ENCODE results near the gene RTCA.
A peak's percentile ranks its signal among the peaks of the same experiment; 100 is the strongest.
"Not testable (repeated sequence)": the region's sequence is repeated elsewhere in the genome, so short reads cannot be mapped to it uniquely, and the experiment has no call there.

RTCA gene

DNA sequence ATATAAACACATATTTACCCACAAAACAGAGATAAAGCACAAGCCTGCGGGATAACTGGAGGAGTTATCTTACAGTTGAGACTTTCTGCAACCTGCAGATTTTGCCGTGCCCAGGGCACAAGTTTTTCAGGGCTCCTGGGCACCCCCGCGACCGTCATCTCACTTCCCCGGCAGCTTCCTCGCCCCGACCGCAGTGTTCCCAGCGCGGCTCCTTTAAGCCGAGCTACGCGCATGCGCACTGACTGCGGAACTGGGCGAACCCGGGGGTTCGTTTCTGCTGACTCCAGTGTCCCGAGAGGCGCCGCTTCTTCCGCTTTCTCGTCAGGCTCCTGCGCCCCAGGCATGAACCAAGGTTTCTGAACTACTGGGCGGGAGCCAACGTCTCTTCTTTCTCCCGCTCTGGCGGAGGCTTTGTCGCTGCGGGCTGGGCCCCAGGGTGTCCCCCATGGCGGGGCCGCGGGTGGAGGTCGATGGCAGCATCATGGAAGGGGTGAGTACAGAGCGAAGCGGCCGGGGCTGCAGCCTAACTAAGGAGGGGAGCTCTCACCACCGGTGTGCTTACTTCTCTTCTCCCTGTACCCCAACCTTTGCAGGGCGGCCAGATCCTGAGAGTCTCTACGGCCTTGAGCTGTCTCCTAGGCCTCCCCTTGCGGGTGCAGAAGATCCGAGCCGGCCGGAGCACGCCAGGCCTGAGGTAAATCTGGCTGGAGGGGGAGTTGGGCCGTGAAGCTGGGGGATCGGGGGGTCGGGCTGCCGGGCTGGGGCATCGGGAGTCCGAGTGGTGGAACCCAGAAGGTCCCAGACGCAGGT lies at the start of gene RTCA:
RTCA (plus strand) TSS at position 286 of the 810 bp plus-strand sequence; CDS start at position 446, 160 bp downstream.
- peak; percentile 89 for DNase-seq

DNA sequence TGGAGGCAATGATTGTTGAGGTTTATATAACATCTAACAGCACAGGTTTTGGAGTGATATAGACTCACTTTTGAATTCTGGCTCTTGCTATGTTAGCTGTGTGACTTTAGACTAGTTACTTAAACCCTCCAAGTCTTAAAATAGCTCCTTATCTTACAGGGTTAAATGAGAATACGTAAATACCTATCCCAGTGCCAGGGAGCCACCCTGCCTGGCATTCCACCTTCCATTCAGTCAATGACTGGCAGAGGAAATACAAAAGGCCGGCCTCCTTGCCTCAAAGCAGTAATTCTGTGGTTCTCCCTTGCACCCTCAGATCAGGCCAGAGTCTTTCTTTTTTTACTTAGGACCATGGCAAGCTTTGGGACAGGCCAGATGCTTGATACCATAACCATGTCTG lies 48.2 kb upstream of the RTCA start:
- no peak for DNase-seq

DNA sequence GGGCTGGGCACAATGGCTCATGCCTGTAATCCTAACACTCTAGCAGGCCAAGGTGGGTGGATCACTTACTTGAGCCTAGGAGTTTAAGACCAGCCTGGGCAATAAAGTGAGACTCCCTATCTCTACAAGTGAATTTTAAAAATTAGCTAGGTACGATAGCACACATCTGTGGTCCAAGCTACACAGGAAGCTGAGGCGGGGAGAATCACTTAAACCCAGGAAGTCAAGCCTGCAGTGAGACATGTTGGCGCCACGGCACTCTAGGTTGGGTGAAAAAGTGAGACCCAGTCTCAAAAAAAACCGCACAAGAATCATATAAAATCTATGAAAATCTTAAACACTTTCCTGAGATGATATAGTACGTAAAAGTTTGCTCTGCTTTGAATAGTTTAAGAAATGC lies 46.6 kb upstream of the RTCA start:
- no peak for DNase-seq

DNA sequence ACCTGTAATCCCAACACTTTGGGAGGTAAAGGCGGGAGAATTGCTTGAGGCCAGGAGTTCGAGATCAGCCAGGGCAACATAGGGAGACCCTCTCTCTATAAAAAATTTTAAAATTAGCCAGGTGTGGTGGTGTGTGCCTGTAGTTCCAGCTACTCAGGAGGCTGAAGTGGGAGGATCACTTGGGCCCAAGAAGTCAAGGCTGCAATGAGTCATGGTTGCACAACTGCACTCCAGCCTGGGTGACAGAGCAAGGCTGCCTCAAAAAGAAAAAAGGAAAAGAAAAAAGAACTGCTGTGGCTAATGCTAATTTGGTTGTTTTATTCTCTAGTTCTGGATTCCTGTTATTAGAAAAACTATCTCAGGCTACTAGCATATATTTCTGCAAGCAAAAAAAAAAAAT lies 46.1 kb upstream of the RTCA start:
- DNase-seq = no peak

DNA sequence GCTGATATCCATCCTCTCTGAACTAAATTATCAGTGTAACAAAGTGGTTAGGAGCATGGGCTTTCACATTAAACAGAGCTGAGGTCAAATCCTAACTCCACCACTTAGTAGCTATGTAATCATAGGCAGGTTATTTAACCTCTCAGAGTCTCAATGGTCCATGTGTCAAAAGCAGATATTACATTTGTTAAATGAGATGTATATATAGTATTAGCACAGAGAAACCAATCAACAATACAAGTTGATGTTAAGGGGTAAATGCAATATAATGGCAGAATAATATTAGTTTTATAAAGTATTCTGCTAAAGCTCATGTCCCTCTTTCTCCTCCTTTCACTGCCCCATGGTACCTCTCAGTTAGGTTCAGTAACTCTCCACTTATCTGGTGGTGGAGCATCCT lies 43.6 kb upstream of the RTCA start:
- no peak for DNase-seq

DNA sequence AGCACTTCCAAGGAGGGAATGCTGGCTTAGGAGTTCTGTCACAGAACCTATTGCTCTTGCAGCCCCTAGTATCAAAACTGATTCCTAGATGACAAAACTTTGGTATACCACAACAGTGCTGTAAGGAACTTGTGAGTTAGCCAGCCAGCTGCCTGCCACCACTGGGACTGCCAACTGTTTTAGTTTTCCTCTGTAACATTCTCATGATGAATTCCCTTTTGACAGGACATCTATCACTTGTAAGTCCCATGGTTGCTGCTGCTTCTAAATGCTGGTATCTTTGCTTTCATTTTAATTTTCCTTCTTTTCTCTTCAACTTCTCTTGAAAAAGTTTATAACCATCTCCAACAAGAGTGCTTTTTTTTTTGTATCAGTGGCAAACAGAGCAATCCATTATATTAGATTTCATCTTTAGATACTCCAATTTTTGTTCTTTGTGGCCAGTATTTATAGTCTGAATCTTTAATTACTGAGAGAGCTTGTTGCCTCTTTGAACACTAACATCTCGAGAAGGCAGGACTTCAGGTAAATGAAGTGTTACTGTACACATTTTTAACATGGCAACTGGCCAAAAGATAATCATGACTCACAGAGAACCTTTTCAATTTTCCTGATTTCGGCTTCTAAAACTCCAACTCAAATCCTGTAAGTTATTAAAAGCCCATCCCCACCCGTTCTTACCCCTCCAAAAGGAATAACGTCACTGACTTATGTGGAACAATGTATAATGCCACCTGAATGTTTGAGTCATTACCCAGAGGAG lies 36.2 kb upstream of the RTCA start:
- no peak for DNase-seq

DNA sequence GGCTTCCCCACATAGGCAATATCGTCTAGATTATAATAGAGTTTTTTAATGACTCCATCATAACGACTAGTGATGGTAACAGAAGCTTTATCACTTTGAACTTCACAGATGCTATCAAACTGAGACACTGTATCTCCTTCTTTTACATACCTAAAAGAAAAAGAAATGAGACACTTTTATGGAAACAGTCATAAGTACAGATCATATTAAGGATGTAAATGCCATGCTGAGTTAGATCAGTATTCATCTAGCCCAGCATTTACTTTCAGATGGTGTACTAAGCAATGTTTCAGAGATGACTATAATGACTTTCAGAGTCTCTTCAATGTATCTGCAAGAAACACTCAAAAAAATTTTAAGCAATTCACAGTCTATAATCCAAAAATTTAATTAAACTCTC lies 35.3 kb upstream of the RTCA start:
- DNase-seq = no peak

DNA sequence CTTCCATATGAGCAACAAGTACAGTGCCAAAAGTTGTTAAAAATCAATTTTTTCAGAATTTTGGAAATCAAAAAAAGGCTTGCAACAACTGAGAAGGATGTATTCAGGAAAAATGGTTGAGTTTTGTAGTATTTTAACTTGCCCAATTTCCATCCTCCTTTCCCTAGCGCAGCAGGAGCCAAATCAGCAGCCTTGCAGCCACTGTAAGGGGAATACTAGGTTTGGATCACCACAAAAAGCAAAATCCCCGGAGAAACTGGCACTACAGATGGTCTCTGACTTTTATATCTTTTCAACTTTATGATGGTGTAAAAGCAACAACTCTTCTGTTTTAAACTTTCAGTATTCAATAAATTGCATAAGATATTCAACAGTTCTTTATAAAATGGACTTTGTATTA lies 34.3 kb upstream of the RTCA start:
- DNase-seq = no peak

DNA sequence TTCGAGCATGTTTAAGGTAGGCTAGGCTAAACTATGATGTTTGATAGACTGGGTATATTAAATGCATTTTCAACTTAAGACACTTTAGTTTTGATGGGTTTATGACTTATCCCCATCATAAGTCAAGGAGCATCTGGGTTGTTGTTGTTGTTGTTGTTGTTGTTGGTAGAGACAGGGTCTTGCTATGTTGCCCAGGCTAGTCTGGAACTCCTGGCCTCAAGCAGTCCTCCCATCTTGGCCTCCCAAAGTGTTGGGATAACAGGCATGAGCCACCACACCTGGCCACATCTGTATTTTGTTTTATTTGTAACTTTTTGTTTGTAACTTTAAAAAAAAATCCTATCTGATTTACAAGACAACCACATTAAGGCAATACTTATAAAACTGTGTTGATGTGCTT lies 33.9 kb upstream of the RTCA start:
- DNase-seq = no peak

DNA sequence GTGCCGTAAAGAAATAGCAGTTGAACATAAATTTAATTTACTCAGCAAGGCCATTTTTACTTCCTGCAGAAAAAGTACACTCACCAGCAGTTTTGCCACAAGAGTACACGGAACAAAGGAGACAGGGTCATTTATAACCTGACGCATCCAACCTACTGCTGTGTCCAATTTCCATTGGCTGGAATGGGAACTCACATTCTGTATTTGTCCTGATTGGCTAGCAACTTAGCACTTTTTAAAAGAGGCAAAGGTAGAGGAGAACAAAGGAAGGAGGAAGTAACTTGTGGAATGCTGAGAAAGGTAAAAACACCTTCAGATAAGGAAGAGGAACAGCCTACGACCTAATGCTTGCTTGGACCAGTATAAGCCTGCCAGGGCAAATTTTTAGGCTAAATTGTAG lies 32.5 kb upstream of the RTCA start:
- DNase-seq = not testable (repeated sequence)

DNA sequence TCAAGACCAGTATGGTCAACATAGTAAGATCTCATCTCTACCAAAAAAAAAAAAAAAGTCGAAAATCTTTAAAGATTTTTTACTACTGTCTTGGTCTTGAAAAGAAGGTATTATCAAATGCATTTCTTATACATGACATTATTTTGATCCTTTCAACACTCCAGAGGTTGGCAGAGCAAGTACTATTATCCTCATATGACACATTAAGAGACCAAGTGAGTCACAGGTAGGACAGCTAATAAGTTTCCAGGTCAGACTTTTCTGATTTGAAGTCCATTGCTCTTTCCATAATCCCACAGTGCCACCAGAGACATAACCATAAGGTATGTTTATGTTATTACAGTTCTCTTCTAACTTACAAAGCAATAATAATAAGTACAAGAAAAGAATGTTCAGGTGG lies 31.6 kb upstream of the RTCA start:
- no peak for DNase-seq

DNA sequence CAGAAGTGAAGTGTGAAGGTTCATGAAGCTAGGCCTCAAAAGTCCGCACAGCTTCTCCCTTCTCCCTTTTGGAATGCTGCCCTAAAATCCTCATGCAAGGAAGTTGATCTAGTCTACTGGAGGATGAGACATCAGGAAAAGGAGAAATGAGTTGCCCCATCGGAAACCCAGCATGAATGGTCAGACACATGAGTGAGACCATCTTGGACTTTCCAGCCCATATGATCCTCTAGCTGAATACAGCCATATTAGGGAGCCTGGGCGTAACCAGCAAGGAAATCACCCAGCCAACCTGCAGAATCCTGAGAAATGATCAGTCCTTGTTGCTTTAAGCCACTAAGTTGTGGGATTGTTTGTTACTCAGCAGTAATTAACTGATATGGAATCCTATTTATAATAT lies 28.9 kb upstream of the RTCA start:
- DNase-seq = no peak

DNA sequence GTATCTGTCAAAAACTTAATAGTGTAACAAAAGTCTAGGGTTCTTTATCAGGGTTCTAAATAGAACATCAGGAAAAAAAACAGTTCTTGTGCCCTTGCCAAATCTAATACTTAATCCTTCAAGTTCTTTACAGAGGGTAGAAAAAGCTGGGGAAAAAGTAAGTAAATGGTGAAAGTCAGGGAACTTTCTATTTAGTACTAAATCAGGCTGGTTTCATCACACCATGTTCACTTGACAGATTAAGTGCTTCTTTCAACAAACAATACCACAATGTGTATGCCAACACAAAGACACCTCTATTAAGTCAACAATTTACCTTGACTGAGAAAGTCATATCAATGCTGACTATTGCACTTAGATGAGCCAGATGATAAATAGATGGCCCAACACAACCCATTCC lies 26.1 kb upstream of the RTCA start:
- DNase-seq = no peak

DNA sequence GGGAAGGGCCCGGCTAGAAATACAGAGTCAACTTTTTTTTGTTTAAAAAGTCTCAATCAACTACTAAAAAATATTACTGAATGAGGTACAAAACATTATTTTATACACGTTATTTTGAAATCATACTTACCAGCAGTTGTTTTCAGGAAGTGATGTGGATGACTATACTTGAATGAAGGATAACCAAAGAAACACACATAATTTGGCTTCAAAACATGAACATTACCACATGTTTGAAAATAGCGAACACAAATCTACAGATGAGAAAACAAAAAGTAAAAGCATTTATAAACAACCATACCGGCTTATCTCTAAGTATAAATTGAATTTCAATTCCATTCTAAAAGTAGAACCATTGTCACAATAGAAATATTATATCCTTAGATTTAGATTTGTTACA lies 25.4 kb upstream of the RTCA start:
- no peak for DNase-seq

DNA sequence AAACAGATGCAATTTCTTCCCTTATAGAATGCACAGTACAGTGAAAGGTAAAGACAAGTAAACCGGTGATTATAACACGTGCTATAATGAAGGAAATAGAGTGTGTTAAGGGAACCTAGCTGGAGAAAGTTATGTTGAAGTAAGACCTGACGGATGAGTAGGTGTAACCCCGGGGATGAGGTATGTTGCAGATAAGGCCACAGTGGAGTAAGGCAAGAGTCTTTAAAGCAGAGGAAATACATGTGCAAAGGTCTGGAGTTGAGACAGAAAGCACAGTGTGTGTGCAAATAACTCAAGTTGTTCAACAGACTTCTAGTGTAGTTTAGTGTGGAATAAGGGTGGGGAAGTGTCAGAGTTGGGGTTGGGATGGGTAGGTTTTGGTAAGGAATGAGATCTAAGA lies 19.3 kb upstream of the RTCA start:
- no peak for DNase-seq

DNA sequence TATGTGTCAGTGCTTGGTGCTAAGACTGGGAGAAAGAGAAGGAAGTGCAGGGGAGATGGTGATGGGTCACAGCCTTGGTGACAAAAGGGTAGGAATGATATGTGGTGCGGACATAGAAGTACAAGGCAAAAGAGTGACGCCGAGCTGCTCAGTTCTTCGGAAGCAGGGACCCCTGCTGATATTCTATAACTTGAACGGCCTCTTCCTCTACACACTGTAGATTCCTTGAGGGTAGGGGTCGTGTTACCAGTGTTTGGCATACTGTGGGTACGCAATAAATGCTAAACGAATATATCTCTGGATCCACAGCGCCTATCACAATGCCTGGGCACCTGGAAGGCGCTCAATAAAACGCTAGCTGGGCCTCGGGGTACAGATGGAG lies 16.9 kb upstream of the RTCA start:
- no peak for DNase-seq

DNA sequence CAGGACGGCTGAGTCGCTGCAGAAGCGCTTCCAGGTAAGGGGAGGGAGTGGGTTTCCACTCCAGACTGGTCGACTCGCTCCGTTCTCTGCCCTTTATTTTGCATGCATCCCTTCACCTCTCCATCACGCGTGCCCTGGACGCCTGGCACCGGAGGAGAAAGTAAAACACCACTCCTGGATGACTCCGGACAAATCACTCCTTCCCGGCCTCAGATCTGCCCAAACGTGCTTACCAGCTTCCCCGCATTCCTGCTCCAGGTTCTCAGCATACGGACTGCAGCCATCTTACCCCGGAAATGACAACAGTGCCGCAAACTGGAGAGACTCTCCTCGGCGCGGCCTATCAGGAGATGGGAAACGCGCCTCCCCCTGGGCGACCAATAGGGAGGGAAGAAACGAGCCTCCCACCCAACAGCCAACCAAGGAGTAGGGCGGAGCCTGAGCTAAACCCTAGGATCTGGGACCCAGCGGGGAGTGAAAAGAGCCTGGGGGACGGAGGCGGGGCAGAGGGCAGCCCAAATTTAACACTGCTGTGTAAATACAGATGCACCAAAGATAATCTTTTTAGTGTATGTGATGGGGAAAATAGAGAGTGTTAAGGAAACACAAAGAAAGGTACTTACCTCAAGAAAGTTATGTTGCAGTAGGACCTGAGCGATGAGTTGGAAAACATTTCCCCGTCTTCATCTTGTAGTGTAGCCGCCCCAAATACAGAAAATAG lies 16.3 kb upstream of the RTCA start, which contains the start of gene DBT:
DBT (minus strand) TSS at position 298 of the 721 bp plus-strand sequence; CDS start at position 284, 14 bp downstream.
- DNase-seq = peak; percentile 90

DNA sequence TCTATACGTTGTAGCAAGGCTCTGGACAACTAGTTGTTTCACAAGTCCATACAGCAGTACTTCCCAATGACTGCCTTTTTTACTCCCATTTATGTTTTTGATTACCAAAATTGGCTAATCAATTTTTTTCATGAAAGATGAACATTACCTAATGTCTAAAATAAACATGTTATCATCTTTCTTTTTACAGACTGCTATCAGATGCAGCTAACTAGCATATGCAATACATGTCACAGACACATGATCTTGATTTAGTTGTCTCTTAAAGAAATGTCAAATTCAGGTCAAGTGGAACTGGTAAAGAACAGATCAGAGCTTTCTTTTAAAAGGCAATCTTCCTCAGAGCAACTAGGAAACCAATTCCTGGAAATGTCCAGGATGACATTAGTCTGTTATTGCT lies 15.8 kb upstream of the RTCA start:
- no peak for DNase-seq

DNA sequence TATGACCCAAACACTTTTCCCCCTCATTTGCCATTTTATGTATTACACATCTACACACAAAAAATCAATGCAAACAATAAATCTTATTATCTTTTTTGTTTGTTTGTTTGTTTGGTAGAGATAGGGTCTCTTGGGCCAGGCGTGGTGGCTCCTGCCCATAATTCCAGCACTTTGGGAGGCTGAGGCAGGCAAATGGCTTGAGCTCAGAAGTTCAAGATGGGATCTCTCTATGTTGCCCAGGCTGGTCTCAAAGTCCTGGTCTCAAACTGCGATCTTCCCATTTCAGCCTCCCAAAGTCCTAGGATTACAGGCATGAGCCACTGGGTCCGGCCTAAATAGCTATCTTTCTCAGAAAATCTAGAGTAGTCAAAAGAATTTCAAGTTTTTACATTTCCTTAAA lies 15.2 kb upstream of the RTCA start:
- no peak for DNase-seq

DNA sequence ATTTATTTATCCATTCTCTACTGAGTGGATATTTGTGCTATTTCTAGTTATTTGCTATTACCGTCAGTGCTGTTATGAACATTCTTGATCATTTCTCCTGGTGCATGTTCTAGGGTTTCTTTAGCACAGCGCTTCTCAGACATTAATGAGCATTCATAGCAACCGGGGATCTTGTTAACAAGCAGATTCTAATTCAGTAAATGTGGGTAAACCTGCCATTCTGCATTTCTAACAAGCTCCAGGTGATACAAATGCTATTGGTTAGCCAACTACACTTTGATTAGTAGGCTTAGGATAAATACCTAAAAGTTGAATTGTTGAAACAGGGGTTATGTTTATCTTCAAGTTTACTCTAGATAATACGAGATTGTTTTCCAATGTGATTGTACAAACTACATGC lies 13.1 kb upstream of the RTCA start:
- DNase-seq = no peak

DNA sequence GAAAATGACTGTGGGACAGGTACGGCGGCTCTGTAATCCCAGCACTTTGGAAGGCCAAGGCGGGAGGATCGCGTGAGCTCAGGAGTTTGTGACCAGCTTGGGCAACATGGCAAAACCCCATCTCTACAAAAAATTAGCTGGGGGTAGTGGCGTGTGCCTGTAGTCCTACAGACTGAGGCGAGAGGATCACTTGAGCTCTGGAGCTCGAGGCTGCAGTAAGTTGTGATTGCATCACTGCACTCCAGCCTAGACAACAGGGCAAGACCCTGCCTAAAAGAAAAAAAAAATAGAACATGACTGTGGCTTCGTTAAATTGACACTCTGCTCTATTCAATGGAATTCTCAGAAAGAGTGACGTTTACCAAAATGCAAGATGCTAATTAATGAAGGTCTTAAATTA lies 12.5 kb upstream of the RTCA start:
- no peak for DNase-seq

DNA sequence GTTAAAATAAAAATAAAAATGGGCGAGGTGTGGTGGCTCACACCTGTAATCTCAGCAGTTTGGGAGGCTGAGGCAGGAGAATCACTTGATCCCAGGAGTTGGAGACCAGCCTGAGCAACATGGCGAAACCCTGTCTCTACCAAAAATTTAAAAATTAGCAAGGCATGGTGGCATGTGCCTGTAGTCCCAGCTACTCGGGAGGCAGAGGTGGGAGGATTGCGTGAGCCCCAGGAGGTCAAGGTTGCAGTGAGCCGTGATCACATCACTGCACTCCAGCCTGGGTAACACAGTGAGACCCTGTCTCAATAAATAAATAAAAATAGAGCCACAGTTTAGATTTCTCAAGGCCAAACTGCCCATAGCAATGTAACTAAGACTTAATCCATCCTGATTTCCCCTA lies 9.7 kb upstream of the RTCA start:
- DNase-seq = not testable (repeated sequence)

DNA sequence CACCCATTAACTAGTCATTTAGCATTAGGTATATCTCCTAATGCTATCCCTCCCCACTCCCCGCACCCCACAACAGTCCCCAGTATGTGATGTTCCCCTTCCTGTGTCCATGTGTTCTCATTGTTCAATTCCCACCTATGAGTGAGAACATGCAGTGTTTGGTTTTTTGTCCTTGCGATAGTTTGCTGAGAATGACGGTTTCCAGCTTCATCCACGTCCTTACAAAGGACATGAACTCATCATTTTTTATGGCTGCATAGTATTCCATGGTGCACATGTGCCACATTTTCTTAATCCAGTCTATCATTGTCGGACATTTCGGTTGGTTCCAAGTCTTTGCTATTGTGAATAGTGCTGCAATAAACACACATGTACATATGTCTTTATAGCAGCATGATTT lies 7.6 kb upstream of the RTCA start:
- DNase-seq = not testable (repeated sequence)

DNA sequence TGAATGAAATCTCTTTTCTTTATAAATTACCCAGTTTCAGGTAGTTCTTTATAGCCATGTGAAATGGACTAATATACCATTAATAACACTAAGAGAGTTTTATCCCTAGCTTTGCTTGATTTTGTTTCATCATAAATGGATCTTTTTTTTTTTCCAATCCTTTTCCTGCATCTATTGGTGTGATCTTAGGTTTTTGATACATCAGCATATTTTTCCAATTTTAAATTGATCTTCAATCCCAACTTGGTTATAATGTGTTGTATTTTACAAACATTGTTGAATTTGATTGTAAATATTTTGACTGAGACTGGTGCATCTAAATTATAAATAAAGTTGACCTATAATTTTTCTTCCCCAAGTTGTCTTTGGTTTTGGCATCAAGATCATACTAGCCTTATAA lies 4.3 kb upstream of the RTCA start:
- DNase-seq = no peak

Data from NCI-H1048 (cell line).